ENCODE results near the gene TMEM132E.

GRCh38 chr17:34586346-34586846 is 7.0 kb downstream of the TMEM132E start:
- TF ChIP-seq CTCF (IDR thresholded peaks at IDR 0.05) (no peak), POLR2A (IDR thresholded peaks at IDR 0.05) (no peak), EP300 (IDR thresholded peaks at IDR 0.05) (no peak), POLR2AphosphoS5 (IDR thresholded peaks at IDR 0.05) (no peak)

Measured in suprapubic skin (tissue), 4 donors.